SK-N-SH treated with all-trans-retinoic acid at 6 μM for 48 hours (cell line): ENCODE results near the gene METAP1D.
"Not testable (repeated sequence)": the region's sequence is repeated elsewhere in the genome, so short reads cannot be mapped to it uniquely, and the experiment has no call there.

Source experiments
- ATAC-seq: fragments of 200-7000 bp; cut with Tn5 transposase; 3 replicates; pipeline ENCODE4 v1.9.1; 2020; ENCODE audit warnings: mild to moderate bottlenecking, moderate library complexity
- ARNTL ChIP-seq: fragments of 450-650 bp; formaldehyde crosslinking; IDR thresholded peaks from 2 replicates; pipeline ENCODE4 v1.5.0; 2020; ENCODE audit warnings: low read depth, mild to moderate bottlenecking, moderate library complexity, borderline replicate concordance
- BACH2 ChIP-seq: fragments of 250-450 bp; sonication (Bioruptor Pico); IDR thresholded peaks from 2 replicates; pipeline ENCODE4 v1.9.0; 2021; ENCODE audit warnings: mild to moderate bottlenecking, borderline replicate concordance
- CREB5 ChIP-seq: fragments of 250-450 bp; sonication (Bioruptor Pico); IDR thresholded peaks from 2 replicates; pipeline ENCODE4 v1.5.1; 2020; ENCODE audit warnings: low read depth, mild to moderate bottlenecking, moderate library complexity
- CSRNP3 ChIP-seq: fragments of 250-450 bp; sonication (Bioruptor Pico); IDR thresholded peaks from 2 replicates; pipeline ENCODE4 v1.5.1; 2021; ENCODE audit warnings: mild to moderate bottlenecking, moderate library complexity
- ESRRG ChIP-seq: fragments of 250-450 bp; sonication (Bioruptor Pico); IDR thresholded peaks from 2 replicates; pipeline ENCODE4 v1.6.1; 2021; ENCODE audit warnings: mild to moderate bottlenecking
- GLIS3 ChIP-seq: fragments of 250-450 bp; sonication (Bioruptor Pico); IDR thresholded peaks from 2 replicates; pipeline ENCODE4 v1.5.0; 2020; ENCODE audit warnings: mild to moderate bottlenecking, moderate library complexity
- OSR1 ChIP-seq: fragments of 250-450 bp; sonication (Bioruptor Pico); IDR thresholded peaks from 2 replicates; pipeline ENCODE4 v1.8.0; 2022; ENCODE audit warnings: moderate library complexity, mild to moderate bottlenecking, inconsistent platforms
- POU6F1 ChIP-seq: fragments of 250-450 bp; sonication (Bioruptor Pico); IDR thresholded peaks from 2 replicates; pipeline ENCODE4 v1.8.0; 2021; ENCODE audit warnings: low read depth, mild to moderate bottlenecking, moderate library complexity, borderline replicate concordance
- SNAI2 ChIP-seq: fragments of 250-450 bp; sonication (Bioruptor Pico); IDR thresholded peaks from 2 replicates; pipeline ENCODE4 v1.5.0; 2020; ENCODE audit warnings: mild to moderate bottlenecking, moderate library complexity
- TCF4 ChIP-seq: fragments of 250-450 bp; sonication (Bioruptor Pico); IDR thresholded peaks from 2 replicates; pipeline ENCODE4 v1.8.0; 2021; ENCODE audit warnings: mild to moderate bottlenecking, moderate library complexity, borderline replicate concordance
- TOX ChIP-seq: fragments of 250-450 bp; sonication (Bioruptor Pico); IDR thresholded peaks from 2 replicates; pipeline ENCODE4 v1.8.0; 2021; ENCODE audit warnings: mild to moderate bottlenecking, moderate library complexity, borderline replicate concordance
- TSHZ2 ChIP-seq: fragments of 250-450 bp; sonication (Bioruptor Pico); IDR thresholded peaks from 2 replicates; pipeline ENCODE4 v1.5.0; 2020; ENCODE audit warnings: mild to moderate bottlenecking, moderate library complexity
- ZC3H10 ChIP-seq: fragments of 250-450 bp; sonication (Bioruptor Pico); IDR thresholded peaks from 2 replicates; pipeline ENCODE4 v1.5.1; 2021; ENCODE audit warnings: mild to moderate bottlenecking, moderate library complexity
- ZFP3 ChIP-seq: fragments of 250-450 bp; sonication (Bioruptor Pico); IDR thresholded peaks from 2 replicates; pipeline ENCODE4 v1.5.0; 2020; ENCODE audit warnings: mild to moderate bottlenecking, moderate library complexity
- ZNF565 ChIP-seq: fragments of 450-650 bp; formaldehyde crosslinking; conservative IDR thresholded peaks from 2 replicates; pipeline ENCODE4 v1.5.0; 2020; ENCODE audit warnings: low read depth, mild to moderate bottlenecking, moderate library complexity
- ZNF70 ChIP-seq: fragments of 450-650 bp; formaldehyde crosslinking; IDR thresholded peaks from 2 replicates; pipeline ENCODE4 v1.5.0; 2020; ENCODE audit warnings: mild to moderate bottlenecking, moderate library complexity
- ZNF8 ChIP-seq: fragments of 450-650 bp; formaldehyde crosslinking; IDR thresholded peaks from 2 replicates; pipeline ENCODE4 v1.5.0; 2020; ENCODE audit warnings: mild to moderate bottlenecking, moderate library complexity

METAP1D gene

GRCh38 chr2:171966688-171967087, 33.1 kb upstream of the METAP1D start:
- TF ChIP-seq ZC3H10 (CRISPR knock-in tag) (no peak), CSRNP3 (CRISPR knock-in tag) (no peak), ZNF8 (no peak), ESRRG (CRISPR knock-in tag) (no peak)
- TF ChIP-seq, all 23 proteins: peak for 0
- ATAC-seq, result no peak

GRCh38 chr2:171968509-171968908, 31.2 kb upstream of the METAP1D start:
- no peak for TF ChIP-seq TCF4
- no peak for TF ChIP-seq ESRRG (CRISPR knock-in tag)
- TF ChIP-seq CSRNP3 (CRISPR knock-in tag), result no peak
- no peak for TF ChIP-seq BACH2 (CRISPR knock-in tag)
- TF ChIP-seq ZC3H10 (CRISPR knock-in tag), result no peak
- ATAC-seq, result no peak

- no peak for TF ChIP-seq TCF4
- no peak for TF ChIP-seq OSR1 (CRISPR knock-in tag)
- TF ChIP-seq BACH2 (CRISPR knock-in tag), result no peak
- no peak for TF ChIP-seq TSHZ2
- TF ChIP-seq ARNTL (CRISPR knock-in tag), result no peak
- TF ChIP-seq POU6F1 (CRISPR knock-in tag), result no peak
- no peak for TF ChIP-seq CSRNP3 (CRISPR knock-in tag)
- no peak for TF ChIP-seq ZNF70
- TF ChIP-seq ZNF8, result no peak
- TF ChIP-seq CREB5 (CRISPR knock-in tag), result no peak
- ATAC-seq, result no peak
Measured at GRCh38 chr2:171972329-171972982, 27.3 kb upstream of the METAP1D start.

GRCh38 chr2:171979103-171979502, 20.6 kb upstream of the METAP1D start:
- TF ChIP-seq TOX (no peak), ZNF565 (CRISPR knock-in tag) (no peak), BACH2 (CRISPR knock-in tag) (no peak), ZNF8 (no peak), GLIS3 (no peak), ZFP3 (CRISPR knock-in tag) (no peak), POU6F1 (CRISPR knock-in tag) (no peak), ZC3H10 (CRISPR knock-in tag) (no peak), ESRRG (CRISPR knock-in tag) (no peak), CSRNP3 (CRISPR knock-in tag) (no peak), SNAI2 (no peak)

GRCh38 chr2:171983924-171984323, 15.8 kb upstream of the METAP1D start:
- ATAC-seq, result not testable (repeated sequence)

More at GRCh38 chr2:171979103-171979502, 20.6 kb upstream of the METAP1D start:
- no peak for ATAC-seq
